IMR-90 (cell line): ENCODE results near the gene ERC2.

ENCODE experiments used
- MAZ ChIP-seq: IDR thresholded peaks from 2 replicates; pipeline ENCODE4 v1.6.1; 2012; ENCODE audit warnings: low read depth, mild to moderate bottlenecking, low read length, improper control_type of control experiment, moderate library complexity, borderline replicate concordance
- POLR2A ChIP-seq: IDR thresholded peaks from 2 replicates; pipeline ENCODE4 v1.6.1; 2012; ENCODE audit warnings: mild to moderate bottlenecking, low read depth, low read length
- RCOR1 ChIP-seq: IDR thresholded peaks from 2 replicates; pipeline ENCODE4 v1.6.1; 2012; ENCODE audit warnings: mild to moderate bottlenecking, low read length, improper control_type of control experiment; ENCODE audit not compliant: insufficient replicate concordance
- RFX5 ChIP-seq: IDR thresholded peaks from 2 replicates; pipeline ENCODE4 v1.8.0; 2012; ENCODE audit warnings: low read depth, mild to moderate bottlenecking, low read length, moderate library complexity
- TF ChIP-seq, protein P1 (sequence below): conservative IDR thresholded peaks from 2 replicates; pipeline ENCODE4 v1.5.1; 2012; ENCODE audit warnings: mild to moderate bottlenecking, low read depth, low read length, improper control_type of control experiment
- TF ChIP-seq, protein P2 (sequence below): fragments of 150-350 bp; IDR thresholded peaks from 2 replicates; pipeline ENCODE4 v1.6.1; 2017; ENCODE audit warnings: mild to moderate bottlenecking, antibody characterized with exemption, low read length, low read depth

- TF ChIP-seq, protein P1, sequence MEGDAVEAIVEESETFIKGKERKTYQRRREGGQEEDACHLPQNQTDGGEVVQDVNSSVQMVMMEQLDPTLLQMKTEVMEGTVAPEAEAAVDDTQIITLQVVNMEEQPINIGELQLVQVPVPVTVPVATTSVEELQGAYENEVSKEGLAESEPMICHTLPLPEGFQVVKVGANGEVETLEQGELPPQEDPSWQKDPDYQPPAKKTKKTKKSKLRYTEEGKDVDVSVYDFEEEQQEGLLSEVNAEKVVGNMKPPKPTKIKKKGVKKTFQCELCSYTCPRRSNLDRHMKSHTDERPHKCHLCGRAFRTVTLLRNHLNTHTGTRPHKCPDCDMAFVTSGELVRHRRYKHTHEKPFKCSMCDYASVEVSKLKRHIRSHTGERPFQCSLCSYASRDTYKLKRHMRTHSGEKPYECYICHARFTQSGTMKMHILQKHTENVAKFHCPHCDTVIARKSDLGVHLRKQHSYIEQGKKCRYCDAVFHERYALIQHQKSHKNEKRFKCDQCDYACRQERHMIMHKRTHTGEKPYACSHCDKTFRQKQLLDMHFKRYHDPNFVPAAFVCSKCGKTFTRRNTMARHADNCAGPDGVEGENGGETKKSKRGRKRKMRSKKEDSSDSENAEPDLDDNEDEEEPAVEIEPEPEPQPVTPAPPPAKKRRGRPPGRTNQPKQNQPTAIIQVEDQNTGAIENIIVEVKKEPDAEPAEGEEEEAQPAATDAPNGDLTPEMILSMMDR: no peak
- no peak for TF ChIP-seq POLR2A
- TF ChIP-seq RFX5: no peak
- no peak for TF ChIP-seq MAZ
- no peak for TF ChIP-seq RCOR1
- TF ChIP-seq, protein P2, sequence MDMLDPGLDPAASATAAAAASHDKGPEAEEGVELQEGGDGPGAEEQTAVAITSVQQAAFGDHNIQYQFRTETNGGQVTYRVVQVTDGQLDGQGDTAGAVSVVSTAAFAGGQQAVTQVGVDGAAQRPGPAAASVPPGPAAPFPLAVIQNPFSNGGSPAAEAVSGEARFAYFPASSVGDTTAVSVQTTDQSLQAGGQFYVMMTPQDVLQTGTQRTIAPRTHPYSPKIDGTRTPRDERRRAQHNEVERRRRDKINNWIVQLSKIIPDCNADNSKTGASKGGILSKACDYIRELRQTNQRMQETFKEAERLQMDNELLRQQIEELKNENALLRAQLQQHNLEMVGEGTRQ: no peak
Observed at GRCh38 chr3:55511895-55512570, 956.2 kb downstream of the ERC2 start.
